GM18861 (cell line): ENCODE measurements around the gene EPOP.

Source experiments
- ATAC-seq: cut with Tn5 transposase; IDR thresholded peaks from one replicate; pipeline ENCODE4 v1.9.1; 2021; ENCODE audit not compliant: unreplicated experiment

The EPOP gene

GRCh38 chr17:38674749-38675615 is at the start of gene EPOP:
Gene EPOP, minus strand, starts transcription at chr17:38674957. Its CDS starts 462 bp downstream, at chr17:38674495.
- peak; percentile 48 for ATAC-seq

DNA sequence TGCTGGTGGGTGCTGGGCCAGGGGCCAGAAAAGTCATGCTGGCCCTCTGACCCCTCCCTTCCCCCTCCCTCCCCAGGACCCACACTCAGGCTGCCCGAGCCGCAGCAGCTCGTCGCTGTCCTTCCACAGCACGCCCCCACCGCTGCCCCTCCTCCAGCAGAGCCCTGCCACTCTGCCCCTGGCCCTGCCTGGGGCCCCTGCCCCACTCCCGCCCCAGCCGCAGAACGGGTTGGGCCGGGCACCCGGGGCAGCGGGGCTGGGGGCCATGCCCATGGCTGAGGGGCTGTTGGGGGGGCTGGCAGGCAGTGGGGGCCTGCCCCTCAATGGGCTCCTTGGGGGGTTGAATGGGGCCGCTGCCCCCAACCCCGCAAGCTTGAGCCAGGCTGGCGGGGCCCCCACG is 47.0 kb upstream of the EPOP start:
- no peak for ATAC-seq

DNA sequence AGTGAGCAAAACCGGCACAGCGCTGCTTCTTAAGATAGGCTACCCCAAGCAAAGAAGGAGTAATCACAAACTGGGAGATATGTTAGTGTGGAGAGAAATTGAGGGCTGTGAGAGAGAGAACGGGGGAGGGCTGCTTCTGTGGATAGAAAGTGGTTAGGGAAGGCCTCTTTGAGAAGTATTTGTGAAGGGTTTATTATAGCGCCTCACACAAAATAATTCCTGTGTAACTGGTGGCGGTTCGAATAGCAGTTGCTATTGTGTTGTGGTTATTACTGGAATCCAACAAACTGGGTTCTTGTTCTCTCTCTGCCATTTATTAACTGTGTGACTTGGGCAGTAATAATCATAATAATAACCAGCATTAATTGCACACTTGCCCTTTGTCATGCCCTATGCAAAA is 46.2 kb upstream of the EPOP start:
- ATAC-seq = no peak

GRCh38 chr17:38719943-38720641 is 45.3 kb upstream of the EPOP start:
- no peak for ATAC-seq

- no peak for ATAC-seq
These were observed 44.7 kb upstream of the EPOP start for GRCh38 chr17:38719289-38719942.

DNA sequence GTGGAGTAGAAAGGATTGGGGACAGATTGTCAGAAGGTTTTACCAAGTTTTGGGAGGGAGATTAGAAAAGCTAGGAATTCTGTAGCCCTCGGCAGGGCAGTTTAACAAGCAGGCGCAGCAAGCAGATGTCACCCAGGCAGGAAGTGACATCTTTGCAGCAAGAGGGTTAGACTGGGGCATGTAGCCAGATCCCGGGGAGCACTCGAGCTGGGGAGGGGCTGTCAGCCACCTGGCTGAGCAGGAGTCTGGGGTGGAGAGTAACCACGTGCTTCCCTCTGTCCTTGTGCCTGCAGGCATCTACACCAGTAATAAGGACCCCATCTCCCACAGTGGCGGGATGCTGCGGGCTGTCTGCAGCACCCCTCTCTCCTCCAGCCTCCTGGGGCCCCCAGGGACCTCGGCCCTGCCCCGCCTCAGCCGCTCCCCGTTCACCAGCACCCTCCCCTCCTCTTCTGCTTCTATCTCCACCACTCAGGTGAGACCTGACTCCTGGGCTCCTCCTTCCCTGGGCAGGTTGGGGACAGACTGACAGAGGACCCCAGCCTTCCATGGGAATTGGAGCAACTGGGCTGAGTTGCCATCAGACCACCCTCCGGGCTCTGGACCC is 42.5 kb upstream of the EPOP start:
- no peak for ATAC-seq

- no peak for ATAC-seq
These were observed 41.7 kb upstream of the EPOP start for GRCh38 chr17:38716368-38717005.

DNA sequence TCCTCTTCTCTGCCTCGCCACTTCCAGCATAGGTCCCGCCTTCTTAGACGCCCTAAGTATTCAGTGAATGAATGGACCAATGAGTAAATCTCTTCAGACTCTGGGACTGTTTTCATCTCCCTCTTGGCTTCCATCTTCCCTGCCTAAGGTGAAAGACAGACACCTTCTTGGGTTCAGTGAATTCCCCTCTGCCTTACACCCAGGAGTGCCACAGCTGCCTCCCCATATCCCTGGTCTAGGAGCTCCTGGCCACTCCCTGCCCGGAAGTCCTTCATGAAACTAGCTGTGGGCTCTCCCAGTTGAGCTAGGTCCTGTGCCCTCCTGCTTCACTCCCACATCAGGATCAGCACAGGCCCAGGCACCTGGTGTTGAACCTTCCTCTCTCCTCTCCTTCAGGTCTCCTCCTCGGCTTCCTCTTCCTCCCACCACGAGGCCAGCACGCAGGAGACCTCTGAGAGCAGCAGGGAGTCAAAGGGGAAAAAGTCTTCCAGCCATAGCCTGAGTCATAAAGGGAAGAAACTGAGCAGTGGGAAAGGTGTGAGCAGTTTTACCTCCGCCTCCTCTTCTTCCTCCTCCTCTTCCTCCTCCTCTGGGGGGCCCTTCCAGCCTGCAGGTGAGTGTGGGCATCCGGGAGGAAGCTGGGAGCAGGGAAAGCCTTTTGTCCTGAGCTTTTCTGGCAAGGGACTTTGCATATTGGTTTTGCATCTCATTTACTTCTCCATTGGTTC is 40.6 kb upstream of the EPOP start:
- no peak for ATAC-seq

GRCh38 chr17:38713456-38714075 is 38.8 kb upstream of the EPOP start:
- no peak for ATAC-seq

- ATAC-seq = no peak
These were observed 37.8 kb upstream of the EPOP start for GRCh38 chr17:38712593-38712992.

- no peak for ATAC-seq
These were observed 37.2 kb upstream of the EPOP start for GRCh38 chr17:38711792-38712571.

DNA sequence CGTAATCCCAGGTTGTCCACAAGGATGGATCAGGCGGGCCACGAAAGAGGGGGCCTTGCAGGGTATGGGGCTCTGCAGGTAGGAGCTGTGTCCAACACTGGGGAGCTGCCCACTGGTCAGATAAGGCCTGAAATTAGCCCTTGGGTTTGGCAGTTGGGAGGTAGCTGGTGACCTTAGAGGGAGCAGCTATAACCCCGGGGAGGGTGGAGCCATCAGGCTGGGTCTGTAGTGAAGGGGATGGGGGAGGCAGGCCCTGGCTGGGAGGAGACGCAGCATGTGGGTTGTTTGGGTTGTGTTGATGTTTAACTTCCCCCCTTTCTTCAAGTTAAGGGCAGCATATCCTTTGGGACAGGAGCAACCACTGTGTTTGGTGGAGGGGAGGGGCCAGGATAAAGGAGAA is 36.2 kb upstream of the EPOP start:
- ATAC-seq = no peak

DNA sequence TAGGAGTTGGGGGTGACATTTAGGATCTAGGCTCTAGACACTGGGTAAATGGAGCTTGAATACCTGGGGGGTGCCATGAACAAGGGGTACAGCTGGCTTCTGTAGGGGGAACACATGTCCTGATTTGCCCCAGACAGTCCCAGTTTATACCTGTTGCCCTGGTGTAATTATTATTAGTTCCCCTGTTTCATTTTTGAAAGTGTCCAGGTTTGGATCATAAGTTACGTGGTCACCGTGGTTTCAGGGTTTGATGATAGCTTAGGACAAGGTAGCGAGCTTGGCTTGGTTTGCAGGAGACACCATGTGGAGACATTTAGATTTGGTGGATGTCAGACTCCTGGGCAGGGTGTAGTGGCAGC is 35.8 kb upstream of the EPOP start:
- ATAC-seq = no peak

GRCh38 chr17:38709864-38710603 is 35.3 kb upstream of the EPOP start:
- no peak for ATAC-seq

GRCh38 chr17:38709104-38709820 is 34.5 kb upstream of the EPOP start:
- no peak for ATAC-seq

- ATAC-seq = no peak
These were observed 33.1 kb upstream of the EPOP start for GRCh38 chr17:38707678-38708351.

DNA sequence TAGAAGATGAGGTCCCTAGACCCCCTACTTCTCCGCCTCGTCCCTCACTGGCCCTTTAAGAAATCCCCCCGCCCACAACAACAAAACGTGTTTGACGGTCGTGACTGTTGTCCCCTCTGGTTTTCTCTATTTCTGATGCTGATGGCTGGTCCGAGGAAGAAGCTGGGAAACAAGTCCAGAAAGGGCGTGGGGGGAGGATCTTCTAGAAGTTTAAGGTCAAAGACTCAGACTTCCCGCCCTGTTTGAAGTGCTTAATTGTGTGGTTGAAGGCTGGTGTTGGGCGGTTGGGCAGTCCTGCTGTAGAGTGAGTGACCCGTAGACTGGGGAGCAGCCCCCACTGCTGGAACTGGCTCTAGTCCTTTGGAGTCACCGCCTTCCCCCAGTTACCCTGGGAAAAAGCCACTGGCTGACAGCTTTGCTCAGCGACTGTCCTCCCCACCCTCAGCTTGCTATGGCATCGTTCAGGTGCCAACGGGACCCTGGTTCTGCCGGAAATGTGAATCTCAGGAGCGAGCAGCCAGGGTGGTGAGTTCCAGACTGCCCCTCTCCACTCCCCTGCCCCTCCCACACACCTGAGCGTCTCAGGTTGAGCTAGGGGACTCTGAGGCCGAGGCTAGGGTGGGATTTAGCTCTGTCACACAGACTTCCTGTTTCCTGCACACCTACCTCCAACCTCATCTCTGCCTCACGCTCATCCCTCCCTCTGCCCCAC is 31.9 kb upstream of the EPOP start:
- no peak for ATAC-seq
